NCI-H146 treated with DMSO at 0.1 percent for 48 hours (cell line): ENCODE results near the gene TBRG4.
A peak's percentile ranks its signal among the peaks of the same experiment; 100 is the strongest.

ENCODE experiments used
- DNase-seq: peaks from one replicate; lab custom pipeline; 2025; ENCODE audit not compliant: unreplicated experiment; lab: John Stamatoyannopoulos, UW

Gene TBRG4

GRCh38 chr7:45145881-45146280 lies 34.4 kb upstream of the TBRG4 start:
- DNase-seq = no peak

DNA sequence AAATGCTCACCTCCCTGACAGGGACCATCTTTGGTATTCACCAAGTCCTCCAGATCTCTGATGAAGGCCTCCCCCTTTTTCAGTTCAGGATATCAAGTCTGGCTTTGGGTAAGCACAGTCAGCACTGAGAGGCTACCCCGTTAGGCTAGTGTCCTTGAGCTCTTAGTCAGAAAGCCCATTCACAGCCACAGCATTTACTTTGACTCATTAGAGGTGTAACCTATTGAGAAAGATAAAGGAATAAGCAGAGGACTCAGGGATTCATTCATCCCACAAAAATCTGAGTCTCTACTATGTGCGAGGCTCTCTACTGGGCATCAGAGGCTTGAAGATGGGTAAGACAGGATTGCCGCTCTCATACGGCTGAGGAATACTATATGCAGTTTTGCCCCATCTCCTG lies 32.1 kb upstream of the TBRG4 start:
- no peak for DNase-seq

DNA sequence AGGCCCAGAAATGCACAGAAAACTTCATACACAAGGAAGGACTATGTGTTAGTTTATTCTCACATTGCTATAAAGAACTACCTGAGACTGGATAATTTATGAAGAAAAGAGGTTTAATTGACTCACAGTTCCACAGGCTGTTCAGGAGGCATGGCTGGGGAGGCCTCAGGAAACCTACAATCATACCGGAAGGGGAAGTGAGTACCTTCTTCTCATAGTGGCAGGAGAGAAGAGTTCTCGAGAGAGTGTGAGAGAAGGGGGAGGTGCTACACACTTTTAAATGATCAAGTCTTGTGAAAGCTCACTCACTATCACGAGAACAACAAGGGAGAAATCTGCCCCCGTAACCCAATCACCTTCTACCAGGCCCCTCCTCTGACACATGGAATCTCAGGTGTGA lies 29.3 kb upstream of the TBRG4 start:
- DNase-seq = no peak

- no peak for DNase-seq
These were observed 27.2 kb upstream of the TBRG4 start for GRCh38 chr7:45138433-45139267.

- peak; percentile 50 for DNase-seq
These were observed 24.9 kb upstream of the TBRG4 start for GRCh38 chr7:45136106-45137060.

GRCh38 chr7:45133877-45134276 lies 22.4 kb upstream of the TBRG4 start:
- DNase-seq = no peak

DNA sequence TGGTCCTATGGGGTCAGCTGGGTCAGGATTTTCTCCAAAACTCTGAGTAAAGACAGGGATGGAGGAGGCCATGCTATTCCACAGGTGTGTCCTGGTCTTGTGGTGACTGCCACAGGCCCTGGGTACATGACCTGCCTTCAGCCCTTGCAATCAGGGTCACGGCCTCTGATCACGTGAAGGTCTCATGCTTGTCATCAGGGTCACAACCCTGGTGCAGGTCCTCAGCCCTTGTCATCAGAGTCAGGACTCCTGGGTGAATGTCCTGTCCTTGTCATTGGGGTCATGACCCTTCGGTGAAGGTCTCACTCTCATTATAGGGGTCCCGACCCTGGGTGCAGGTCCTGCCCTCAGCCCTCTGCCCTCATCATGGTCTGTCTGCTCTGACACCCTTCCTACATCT lies 21.9 kb upstream of the TBRG4 start:
- DNase-seq = no peak

DNA sequence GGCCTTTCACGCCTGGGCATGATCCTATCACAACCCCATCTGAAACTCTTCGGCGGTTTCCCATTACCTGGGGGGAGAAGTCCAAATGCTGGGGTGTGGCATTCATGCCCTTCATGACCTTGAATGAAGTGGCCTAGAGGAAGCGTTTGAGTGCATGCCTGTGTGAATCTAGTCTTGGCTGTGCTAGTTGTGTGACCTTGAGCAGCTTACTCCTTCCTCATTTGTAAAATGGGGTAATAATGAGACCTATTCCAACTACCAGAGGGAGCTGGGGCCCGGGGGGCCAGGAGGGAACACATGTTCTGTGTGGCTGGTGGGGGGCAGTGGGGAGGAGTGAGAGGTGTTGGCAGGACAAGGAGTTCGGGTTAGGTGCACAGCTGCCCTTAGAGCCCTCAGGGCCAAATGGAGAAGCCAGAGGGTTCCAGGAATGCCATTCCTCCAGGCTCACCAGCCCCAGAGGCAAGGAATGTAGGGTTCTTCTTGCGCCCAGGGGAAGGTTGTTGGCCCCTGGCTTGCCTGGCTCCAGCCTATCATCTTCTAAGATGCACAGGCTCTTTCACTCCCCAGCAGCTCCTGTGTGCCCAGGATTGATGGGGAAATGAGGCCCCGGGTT lies 21.3 kb upstream of the TBRG4 start:
- DNase-seq = no peak

- DNase-seq = no peak
These were observed 20.4 kb upstream of the TBRG4 start for GRCh38 chr7:45131891-45132290.

DNA sequence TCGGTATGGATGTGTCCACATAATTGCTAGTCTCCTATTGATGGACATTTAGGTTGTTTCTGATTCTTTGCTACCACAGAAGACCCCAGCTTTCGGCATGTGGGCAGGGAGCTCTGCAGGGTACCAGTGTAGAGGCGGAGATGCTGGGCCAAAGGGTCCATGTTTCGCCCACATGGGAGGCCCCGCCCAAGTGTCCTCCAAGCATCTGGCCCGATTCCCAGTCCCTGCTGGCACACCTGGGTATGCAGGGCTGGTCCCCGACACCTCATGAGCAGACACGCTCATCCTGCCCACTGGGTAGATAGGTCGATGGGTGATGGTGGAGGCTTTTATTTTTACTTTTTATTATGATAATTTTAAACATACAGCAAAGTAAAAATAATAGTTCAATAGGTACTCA lies 19.4 kb upstream of the TBRG4 start:
- DNase-seq = no peak

- no peak for DNase-seq
These were observed 18.4 kb upstream of the TBRG4 start for GRCh38 chr7:45129906-45130305.

DNA sequence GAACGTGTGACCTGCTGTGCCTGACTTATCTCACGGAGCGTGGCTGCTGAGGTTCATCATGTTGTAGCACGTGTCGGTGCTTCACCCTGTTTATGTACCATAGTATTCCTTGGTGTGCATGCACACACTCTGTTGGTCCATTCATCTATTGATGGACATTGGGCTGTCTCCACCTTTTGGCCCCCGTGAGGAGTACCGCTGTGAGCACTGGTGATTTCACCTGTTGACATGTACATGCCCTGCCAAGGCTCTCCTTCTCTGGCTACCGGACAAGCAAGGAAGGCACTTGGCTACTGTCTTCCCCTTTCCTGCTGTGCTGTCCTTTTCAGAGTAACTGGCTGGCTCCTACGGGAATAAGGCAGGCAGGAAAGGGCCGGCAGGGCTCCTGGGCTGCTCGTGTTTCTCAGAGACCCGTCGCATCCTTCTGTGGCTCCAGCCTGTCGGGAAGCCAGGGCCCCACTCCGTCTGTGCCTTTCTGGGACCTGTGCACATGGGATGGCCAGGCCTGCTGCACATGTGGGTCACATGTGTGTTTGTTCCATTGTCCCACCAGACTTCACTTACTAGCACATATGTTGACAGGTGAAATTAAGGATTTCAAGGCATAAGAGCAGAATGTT lies 17.8 kb upstream of the TBRG4 start:
- no peak for DNase-seq

DNA sequence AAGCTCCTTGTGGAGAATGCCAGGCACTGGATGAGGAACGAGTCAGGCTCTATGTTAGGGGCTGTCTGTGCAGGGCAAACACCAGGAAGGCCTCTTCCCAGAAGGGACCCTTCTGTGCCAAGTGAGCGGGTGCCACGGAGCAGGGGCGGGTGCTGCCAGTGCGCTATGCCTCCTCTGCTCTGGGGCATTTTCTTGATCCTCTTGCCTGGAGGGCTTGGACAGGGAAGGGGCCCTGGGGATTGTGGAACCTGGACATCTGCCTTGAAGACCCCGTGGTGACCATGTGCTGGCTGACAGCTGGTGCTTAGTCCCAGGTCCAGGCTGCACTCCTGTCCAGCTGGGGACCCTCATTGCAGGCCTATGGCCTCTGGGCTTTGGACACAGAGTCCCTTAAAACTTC lies 15.4 kb upstream of the TBRG4 start:
- DNase-seq = no peak

DNA sequence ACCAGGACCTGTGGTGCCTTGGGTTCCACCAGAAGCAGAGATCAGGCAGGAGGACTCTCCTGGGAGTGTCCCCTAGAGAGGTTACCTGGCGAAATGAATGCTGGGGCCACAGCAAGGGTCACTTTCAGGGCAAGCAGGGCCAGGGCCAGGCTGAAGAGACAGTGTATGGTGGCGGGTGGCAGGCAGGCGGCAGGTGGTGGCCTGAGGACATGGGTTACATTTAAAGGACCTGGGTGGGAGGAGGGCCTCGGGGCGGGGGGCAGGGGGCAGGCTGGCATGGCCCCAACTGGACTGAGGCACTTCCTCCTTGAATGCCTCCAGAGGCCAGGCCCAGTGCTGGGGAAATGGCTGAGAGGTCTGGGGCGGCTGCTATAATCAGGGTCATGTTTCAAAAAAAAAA lies 14.7 kb upstream of the TBRG4 start:
- DNase-seq = no peak

DNA sequence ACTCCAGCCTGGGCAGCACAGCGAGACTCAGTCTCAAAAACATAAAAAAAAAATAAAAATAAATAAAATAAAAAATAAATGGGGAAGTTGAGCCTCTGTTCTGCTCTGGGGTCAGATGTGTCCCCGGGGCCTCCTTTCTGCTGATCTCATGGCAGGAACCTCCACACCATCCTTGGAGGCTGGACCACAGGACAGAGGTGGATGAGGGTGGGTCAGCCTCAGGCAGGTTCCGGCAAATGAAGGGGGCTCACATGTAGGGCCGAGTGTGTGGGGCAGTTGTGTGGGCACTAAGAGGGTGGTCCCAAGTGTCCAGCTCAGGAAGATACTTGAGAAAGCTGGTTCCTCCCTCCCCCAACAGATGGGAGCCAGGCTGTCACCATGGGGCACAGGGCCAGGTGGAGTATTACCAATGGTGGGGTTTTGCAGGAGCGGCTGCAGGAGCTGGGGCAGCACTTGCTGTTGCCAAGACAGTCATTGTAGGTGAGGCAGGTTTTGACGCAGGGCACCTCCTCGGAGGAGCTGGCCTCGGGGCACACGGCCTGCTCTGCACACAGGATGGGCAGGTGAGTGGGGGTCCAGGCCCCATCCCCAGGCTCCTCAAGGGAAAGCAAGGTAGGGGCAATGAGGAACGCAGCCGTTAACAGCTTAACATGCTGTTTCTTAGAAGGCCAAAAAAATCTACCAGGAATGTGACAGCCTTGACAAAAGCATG lies 13.9 kb upstream of the TBRG4 start:
- DNase-seq = no peak

DNA sequence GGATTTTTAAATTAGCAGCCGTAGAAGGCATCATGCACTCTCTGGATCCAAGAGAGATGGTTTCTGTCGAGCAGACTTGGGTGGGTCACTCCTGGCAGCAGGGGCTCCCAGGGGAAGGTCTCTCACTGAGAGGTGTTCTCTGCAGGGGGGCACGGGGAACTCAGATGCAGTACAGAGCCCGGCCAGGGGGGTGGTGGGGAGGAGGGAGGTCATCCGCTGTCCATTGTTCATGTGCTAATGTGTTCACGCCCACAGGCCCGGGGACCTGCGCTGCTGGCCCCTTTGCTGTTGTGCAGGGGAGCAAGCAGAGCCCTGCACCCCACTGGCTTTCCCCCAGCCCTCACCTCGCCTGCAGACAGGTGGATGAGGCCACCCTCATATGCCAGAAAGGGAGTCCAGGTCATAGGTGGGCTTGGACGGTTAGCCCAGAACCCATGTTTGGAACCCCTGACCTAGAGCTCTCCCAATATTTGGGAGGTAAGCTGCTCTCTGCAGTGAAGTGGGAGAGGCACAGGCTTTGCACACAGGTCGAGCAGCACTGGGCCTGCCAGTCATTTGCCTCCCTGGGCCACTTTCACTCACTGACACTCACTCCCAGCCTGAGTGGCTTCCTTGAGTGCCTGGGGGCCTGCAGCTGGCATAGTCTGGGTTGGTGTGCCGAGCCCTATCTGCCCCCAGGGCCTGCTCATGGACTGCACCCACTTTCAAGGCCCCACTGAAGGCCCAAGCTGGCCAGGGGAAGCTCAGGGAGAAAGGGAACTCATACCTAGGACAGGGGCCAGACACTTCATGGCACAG lies 12.6 kb upstream of the TBRG4 start:
- DNase-seq = peak; percentile 79

DNA sequence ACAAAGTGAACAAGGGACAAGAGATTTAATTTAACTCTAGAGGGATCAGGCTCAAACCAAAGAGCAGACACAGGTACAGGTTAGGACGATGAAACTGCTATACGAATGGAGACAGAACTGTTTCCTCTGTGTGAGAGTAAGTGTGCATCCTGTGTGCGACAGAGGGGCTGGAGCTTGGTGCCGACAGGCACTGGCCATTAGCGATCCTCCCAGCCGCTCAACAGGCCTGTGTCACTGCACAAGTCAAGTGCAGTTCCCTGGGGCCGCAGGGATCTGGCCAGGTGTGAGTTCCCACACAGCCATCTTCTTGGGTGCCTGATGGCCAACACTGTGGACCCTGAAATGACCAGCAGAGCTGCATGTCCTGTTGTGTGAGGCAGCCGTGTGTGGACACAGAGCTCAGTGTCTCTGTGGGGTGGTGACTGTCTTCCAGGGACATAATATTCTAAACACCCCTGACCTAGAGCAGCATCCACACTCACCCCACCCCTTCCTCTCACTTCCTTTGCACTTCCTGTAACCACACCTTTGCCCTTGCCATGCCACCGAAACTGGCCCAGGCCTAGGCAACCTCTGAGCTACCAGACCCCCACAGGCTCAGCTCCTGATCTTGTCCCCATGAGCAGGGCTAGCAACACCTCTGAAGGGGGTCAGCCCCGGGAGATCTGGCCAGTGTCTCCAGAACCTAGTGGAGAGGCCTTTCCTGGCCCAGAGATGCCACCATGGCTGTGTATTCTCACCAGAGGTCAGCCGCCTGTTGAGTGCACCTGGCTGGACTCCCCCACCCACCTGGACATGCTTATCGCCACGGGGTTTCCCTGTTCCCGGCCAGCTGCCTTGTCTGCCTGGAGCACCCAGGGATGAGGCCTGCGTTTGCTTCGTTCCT lies 11.7 kb upstream of the TBRG4 start:
- peak; percentile 79 for DNase-seq

- no peak for DNase-seq
These were observed 8.1 kb upstream of the TBRG4 start for GRCh38 chr7:45119550-45119949.

DNA sequence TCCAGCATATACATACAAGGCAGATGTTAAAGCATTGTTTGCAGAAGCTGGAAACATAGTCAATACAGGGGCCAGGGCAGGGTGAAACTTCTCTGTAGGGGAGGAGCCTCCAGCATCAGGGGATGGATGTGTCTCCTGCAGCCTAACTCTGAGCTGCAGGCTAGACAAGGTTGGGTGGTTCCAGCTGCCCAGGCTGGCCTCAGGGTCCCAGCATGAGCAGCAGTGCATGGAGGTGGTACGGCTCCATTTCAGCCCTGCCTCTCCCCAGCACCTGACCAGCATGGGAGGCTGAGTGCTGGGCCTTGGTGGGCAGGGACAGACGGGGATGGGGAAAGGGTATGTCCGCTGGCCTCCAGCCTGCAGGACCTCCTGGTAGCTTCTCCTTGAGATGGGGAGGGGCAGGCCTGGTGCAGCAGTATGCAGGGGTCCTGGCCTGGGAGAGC lies 7.4 kb upstream of the TBRG4 start:
- DNase-seq = no peak
